ENCODE measurements around the gene TSC22D2.
A peak's percentile ranks its signal among the peaks of the same experiment; 100 is the strongest.

TSC22D2 gene

DNA sequence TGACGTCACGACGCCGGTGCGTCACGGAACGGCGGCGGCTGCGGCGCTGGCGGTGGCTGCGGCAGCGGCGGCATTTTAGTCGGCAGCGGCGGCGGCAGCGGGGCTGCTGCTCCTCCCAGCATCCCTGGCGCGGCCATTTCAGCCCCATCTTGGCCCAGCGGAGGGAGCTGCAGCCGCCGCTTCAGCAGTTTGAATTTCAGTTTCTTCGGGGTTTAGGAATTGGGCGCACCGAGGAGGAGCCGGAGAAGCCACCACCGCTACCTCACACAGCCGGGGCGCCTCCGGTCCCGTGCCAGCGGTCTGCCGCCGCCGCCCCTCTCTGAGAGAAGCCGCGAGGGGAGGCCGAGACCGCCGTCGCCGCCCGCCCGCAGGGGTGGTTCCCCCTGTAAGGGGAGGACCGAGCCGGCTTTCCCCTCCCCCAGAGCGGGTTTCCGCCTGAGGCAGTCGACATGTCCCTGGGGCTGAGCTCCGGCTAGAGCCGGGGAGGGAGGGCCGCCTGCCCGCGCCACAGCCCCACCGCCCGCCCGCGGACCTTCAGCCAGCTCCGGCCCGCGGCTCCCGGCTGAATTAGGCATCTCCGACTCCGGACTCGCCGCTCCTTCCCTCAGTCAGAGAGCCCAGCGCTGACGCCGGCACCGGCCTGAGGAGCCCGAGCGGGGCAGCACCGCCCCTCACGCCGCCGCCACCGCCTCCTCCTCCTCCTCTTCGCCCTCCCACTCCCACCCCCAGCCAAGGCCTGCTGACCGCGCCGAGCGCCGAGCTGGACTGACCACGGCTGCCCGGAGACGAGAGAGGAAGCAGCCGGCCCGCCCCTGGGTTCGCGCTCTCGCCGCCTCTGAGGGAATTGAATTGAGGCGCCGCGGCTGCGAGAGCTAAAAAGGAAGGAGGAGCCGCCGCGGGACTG lies at the start of gene TSC22D2:
Gene TSC22D2 (plus strand): TSS at position 78 of the 904 bp plus-strand sequence. CDS start 1,053 bp downstream, outside the sequence.
- peak; percentile 93 for DNase-seq

DNA sequence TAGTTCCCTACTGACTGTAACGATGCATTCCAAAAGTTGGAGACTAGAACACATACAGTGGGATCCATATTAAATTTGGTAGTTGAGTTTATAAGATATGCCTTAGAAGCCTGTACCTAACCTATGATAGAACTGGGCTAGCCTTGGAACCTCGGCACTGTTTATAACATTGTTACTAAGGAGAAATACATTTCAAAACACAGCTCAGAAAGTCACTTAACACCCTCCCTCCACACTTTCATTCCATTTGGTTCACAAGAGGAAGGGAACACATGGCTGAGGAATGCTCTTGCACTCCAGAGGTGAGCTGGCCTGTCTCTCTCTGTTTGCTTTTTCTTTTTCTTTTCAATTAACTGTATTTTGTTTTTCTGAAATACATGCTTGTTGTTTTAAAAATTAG lies 48.7 kb upstream of the TSC22D2 start:
- no peak for DNase-seq

DNA sequence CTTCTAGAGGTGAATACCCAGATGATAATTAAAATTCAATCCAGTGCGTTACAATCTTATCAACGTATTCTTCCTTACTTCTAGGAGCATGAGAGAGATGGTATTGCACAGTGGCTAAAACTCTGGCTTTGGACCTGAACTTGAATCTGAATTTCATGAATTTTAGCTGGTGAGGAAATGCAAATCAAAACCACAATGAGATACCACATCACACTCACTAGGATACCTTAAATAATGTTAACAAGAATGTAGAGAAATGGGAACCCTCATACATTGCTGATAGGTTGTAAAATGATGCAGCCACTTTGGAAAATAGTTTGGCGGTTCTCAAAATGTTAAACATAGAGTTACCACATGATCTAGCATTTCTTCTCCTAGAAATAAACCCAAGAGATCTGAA lies 47.1 kb upstream of the TSC22D2 start:
- no peak for DNase-seq

DNA sequence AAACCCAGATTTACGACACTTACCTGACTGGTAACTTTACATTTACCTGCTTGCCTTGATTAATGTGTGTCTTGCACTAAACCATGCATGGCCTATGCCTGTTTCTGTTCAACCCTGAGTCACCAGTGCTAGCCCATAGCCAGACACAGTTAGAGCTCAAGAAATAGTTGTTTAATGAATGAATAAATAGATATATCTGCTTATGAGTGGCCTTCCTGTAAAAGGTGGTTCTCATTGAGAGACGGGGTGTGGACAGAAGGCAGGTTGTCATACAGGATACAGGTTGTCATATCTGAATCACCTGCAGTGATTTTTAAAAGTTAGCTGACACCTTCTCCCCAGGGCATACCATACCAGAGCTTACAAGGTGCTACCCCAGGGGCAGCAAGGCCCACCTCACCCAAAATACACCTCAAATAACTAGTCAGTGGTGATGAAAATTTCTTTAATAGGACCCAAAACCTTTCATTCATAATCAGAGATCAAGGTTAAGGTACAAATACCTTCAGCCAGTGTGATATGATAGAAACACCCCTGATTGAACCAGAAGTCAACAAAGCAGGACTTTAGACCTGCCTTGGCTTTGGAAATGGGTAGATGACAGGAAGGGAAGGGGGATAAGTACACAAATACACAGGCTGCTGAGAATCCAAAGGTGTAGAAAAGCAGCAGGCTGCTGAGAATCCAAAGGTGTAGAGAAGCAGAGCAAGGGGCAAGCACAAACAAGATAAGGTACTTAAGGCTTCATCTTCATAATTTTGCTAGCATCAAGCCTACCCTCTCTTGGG lies 45.4 kb upstream of the TSC22D2 start:
- DNase-seq, result no peak

DNA sequence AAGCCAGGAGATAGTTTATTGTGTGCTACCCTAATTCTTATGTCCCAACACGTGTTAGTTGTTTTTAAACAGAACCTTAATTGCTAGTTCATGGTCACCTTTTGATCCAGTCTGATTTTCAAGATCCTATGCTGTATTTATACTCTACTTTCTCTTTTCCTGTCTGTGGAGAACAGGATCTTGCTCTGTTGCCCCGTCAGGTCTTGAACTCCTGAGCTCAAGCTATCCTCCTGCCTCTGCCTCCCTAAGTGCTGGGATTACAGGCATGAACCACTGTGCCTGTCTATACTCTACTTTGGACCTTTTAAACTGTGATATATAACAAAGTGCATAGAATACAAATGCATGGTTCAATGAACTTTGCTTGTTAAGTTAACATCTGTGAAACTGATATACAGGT lies 44.7 kb upstream of the TSC22D2 start:
- no peak for DNase-seq

DNA sequence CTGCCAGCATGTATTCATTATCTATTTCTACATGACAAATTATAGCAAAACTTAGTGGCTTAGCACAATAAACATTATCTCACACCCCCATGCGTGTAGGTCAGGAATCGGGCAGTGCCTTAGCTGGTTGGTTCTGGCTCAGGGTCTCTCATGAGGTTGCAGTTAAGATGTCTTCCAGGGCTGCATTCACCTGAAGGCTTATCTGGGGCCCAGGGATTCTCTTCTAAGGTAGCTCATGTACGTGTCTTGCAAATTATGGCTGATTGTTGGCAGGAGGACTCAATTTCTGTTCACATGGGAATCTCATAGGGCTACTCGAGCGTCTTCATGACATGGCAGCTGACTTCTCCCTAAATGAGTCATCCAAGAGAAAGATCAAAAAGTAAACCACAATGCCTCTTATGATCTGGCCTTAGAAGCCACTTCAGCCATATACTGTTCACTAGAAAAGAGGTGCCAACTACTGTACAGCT lies 42.9 kb upstream of the TSC22D2 start:
- no peak for DNase-seq

DNA sequence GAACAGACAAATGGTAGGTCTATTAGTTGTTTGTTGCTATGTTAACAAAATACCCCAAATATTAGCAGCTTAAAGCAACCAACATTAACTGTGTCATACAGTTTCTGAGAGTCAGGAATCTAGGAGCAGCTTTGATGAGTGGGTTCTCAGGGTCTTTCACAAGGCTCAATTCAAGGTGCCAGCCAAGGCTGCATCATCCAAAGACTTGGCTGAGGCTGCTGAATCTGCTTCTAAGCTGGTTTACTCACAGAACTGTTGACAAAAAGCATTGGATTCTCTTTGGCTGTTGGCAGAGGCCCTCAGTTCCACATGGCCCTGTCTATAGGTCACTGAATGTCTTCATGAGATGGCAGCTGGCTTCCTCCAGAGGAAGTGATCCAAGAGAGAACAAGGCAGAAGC lies 40.3 kb upstream of the TSC22D2 start:
- DNase-seq, result no peak

DNA sequence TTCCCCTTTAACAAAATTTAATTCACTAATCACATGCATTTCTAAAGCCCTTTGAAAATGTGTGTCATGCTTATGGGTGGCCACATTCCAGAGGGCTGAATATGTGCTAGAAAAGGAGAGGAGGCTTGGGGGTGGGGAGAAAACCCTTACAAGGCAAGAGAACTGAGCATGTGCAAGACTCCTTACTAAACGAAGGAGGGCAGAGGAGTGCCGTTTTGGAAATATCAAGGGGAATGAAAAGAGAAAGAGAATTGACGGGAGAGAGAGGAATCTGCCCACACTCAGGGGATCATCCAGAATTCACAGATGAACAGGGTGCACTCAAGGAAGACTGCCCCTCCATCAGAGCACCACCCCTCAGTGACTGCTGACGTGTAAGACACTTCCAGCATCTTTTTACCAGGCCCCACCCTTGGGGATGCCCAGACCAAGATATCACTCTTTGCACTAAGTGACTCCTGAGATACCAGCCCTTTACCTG lies 37.9 kb upstream of the TSC22D2 start:
- no peak for DNase-seq

DNA sequence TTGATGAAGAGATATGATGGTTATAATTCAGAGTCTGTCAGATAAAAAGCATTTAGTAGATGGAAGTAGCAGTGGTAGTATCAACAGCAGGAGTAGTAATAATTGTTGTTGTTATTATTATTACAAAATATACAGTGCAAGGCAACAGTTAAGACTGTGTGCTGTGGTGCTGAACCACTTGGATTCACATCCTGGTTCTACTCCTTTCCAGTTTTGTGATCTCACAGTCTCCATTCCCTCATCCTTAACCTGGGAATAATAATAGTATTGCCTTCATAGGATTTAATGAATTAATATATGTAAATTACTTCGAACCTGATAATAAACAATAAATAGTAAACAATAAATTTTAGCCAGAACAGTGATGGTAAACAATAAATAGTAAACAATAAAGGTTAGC lies 37.1 kb upstream of the TSC22D2 start:
- DNase-seq, result no peak

DNA sequence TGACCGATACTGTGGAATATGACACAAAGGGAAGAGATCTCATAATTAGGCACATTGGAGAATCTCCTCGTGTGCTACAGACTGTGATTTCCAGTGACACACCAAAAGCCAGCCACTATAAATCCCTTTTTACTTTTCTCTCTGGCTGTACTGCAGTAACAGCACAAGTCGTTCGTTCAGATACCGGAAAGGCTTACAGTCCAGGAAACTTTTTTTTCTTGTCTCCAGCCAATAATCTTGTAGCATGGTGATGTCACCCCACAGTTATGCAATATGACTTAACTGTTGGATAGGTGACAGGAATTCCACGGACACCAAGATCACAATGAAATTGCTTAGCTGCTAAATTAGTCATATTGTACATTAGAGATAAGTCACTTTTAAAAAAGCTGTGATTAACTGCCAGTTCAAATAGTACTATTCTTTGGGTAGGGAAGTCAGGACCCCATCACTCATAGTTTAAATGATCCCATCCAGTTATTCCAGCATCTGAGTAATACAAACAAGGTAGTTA lies 36.3 kb upstream of the TSC22D2 start:
- DNase-seq, result no peak

DNA sequence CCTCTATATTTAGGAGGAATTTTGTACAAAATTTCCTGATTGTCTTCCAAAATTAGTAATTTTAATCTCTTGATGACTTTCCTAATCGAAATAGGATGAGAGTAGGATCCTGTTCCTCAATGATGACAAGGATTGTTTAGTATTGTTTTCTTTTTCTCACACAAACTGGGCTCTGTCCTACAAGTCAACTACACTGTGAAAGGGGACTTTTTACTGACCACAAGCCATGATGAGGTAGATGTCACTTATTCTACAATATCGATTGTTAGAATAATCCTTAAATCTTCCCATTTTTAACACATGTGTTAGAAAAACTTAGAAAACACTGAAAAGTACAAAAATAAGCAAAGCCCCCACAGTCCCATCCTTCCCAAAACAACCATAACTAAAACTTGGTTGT lies 35.8 kb upstream of the TSC22D2 start:
- no peak for DNase-seq

DNA sequence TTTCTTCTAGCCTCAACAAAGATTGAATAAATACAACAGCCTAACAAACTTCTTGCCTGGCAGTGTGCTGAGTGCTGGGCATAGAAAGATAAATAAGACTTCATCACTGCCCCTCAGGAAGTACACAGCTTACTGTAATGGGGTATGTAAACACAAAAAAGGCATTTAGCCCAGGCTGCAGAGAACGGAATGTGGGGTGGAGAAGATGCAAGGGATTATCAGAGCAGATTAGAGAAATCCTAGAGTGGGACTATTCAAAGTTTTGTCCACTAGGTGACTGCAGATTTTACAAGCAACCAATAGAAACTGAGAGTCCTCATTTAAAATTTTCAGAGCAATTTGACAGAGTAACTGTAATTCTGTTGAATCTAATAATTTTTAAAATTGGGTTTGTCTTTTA lies 35.4 kb upstream of the TSC22D2 start:
- DNase-seq, result no peak

DNA sequence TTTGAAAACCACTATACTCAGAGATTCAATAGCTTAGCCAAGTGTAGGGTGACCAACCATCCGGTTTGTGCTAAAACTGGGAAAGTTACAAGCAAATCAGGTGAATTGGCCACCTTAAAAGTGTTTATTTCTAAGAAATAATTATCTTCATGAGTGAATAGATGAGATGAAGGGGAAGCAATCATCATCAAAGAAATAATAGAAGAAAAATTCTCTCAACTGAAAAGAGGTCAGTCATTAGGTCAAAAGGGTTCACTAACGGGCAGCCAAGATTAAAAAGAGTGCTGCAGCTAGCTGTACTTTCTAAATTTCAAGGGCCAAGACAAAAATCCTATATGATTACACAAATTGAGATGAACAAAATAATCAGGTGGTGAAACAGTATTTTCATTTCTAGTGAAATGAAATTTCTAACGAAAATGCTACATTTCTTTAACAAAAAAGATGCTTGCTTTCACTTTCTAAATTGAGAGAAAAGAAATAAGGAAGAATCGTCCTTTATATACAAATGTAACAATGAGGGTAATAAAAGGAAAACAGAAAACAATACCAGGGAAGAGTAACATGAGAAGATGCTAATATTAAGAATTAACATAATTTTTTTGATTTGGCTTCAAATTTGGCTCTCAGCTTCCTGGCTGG lies 34.7 kb upstream of the TSC22D2 start:
- no peak for DNase-seq

DNA sequence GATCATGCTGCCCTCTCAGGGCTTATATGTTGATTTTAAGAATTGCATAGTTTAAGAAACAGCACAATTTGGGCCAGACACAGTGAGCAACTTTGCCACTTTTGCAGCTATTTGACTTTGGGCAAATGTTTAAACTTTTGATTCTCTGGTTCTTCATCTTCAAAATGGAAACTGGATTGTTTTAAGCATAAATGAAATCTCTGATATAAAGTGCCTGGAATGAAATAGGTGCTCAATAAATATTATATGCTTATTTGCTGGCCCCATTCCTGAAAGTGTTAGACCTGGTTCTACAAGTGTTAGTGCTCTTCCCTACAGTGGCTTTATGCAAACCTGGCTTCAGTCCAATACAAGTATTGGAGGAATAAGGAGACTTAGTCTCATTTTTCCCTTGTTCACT lies 33.1 kb upstream of the TSC22D2 start:
- no peak for DNase-seq

DNA sequence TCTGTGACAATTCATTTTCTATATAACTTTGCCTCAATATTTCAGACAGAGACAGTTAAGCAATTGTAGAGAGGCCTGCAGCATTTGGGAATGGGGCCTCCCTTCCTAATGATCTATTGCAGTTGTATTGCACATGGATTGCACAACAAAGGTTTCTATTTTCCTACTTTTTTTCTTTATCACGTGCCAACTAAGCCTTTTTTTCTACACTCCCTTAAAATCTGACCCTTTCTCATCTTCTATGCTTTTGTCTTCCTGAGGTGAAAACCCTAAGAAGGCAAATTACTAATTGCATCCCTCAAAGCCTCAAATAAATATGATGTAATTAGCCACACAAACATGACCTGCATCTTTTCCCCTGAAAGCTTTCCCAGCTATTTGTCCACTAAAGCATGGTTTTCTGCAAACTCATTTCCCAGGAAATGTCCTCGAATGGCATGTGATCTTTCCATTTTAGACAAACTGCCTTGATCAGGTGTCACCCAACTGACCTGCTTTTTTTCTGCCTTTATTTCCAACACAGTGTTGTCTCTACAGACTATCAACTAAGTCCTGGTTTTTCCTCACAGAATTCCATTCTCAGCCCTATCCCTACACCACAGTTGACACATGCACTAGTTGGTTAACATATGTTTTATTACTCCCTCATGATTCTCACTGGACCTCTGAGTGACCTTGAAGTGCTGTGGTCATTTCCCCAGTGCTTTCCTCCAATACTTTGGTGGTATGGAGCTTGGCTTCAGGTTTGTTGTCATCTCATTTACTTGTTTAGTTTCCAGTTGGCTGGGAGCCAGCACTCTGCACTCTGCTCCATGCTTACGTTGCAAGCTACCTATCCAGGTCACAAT lies 31.9 kb upstream of the TSC22D2 start:
- DNase-seq, result no peak

DNA sequence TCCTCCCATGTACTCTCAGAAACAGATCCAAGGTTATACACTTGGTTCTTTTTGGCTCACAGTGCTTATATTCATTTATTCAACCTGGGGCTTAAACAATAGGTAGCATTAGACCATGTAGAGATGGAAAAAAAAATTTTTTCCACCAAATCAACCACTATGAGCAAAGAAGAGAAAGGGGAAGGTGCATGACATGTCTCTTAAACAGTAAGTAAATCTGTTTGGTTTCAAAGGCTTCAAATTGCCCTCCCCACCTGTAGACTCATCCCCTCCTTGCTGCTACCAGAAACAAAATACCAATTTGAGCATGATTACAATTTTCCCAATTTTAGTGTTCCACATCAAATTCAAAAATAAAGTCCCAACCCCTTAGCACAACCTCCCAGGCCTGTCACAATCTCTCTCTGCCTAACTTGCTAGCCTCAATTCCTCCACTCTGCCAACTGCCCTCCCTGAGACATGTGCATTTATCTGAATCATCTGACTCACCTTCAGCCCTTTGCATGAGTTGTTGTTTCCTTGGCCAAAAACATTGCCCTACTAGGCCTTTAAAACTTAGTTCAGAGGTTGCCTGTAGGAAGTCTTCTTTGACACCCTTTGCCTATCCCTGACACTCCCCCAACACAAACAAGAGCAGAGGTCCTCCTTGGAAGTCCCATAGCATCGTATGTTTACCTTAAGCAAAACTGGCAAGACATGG lies 30.3 kb upstream of the TSC22D2 start:
- no peak for DNase-seq

DNA sequence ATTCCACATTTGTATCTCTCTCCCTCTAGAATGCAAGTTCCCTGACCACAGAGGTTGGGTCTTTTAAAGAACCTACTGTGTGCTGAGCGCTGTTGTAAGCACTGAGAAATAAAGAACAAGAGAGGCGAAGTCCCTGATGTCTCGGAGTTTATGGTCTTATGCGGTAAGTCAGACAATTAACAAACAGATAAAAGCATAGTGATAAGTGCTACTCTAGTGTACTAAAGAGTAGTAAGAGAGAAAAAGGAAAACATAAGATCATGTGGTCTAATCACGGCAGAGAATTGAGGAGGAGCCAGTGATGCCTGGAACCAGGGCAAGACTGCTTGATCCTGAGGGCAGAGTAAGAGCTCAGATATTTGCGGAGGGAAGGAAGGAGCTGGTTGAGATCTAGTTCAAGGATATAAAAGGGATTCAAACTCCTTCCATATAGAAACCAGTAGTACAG lies 29.8 kb upstream of the TSC22D2 start:
- DNase-seq, result no peak

DNA sequence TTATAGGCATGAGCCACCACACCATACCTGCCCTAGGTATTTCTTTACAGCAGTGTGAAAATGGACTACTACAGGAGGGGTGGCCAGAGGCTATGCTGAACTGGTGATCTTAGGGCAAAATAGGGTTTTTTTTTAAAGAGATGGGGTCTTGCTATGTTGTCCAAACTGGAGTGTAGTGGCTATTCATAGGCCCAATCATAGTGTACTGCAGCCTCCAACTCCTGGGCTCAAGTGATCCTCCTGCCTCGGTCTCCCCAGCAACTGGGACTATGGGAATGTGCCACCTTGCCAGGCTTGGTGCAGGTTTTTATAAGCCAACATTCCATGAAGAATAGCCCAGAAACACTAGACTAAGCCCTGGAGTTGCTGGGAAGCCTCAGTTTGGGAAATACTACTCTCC lies 28.6 kb upstream of the TSC22D2 start:
- no peak for DNase-seq

DNA sequence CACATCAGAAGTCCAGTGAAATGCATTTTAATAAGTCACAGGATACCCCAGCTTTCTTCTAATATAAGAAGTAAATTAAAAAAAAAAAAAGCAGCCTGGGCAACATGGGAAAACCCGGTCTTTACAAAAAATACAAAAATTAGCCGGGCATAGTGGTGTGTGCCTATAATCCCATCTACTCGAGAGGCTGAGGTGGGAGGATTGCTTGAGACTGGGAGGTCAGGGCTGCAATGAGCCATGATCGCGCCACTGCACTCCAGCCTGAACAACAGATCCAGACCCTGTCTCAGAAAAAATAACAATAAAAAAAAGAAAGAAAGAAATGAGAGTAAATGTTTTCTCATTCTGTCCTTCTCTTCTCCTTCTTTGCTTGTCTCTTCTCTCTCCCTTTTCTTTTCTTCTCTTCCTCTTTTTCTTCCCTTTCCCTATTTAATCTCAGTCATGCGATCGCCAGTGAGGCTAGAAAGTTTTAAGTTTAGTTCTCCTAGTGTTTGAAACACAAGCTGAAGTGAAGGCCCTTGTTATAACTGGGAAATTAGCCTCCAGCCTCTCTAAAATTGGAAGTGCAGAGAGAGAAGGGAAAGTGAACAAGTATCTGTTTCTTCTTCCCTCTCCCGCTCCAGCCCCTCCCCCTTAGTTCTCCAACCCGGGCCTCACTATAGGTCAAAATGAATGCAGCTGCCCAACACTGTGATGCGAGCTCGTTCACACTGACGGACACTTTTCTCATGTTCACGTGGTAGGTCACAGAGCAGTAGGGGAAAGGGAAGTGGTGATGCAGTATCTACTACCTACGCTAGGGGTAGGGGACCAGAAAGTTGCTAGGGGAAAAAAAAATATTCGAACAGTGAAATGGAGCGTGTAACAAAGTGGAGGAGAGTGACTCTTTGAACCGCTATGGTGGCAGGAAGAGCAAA lies 23.5 kb upstream of the TSC22D2 start:
- DNase-seq, result peak; percentile 72

All from GDM1 (cell line).